ENCODE results near the gene RBM5.

The RBM5 gene

DNA sequence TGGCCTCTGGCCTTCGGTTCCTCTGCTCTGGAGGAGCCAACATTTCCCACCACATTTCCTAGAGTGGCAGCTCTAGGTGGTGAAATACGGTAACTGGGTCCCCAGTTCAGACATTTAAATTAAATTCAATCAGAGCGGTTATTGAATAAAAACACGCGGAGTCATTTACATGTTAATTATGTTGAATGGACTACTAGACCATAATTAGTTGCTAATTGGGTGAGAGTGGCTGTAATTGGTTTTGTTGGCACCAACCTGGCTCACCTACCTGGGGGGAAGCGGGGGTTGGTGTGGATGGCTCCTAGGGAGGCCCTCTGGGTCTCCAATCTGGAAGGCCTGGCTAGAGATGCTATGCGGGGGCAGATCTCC is 79.1 kb downstream of the RBM5 start:
- TF ChIP-seq, protein P1, sequence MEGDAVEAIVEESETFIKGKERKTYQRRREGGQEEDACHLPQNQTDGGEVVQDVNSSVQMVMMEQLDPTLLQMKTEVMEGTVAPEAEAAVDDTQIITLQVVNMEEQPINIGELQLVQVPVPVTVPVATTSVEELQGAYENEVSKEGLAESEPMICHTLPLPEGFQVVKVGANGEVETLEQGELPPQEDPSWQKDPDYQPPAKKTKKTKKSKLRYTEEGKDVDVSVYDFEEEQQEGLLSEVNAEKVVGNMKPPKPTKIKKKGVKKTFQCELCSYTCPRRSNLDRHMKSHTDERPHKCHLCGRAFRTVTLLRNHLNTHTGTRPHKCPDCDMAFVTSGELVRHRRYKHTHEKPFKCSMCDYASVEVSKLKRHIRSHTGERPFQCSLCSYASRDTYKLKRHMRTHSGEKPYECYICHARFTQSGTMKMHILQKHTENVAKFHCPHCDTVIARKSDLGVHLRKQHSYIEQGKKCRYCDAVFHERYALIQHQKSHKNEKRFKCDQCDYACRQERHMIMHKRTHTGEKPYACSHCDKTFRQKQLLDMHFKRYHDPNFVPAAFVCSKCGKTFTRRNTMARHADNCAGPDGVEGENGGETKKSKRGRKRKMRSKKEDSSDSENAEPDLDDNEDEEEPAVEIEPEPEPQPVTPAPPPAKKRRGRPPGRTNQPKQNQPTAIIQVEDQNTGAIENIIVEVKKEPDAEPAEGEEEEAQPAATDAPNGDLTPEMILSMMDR (IDR thresholded peaks at IDR 0.05), result no peak
- H3K27ac ChIP-seq, result no peak overlapping the region

DNA sequence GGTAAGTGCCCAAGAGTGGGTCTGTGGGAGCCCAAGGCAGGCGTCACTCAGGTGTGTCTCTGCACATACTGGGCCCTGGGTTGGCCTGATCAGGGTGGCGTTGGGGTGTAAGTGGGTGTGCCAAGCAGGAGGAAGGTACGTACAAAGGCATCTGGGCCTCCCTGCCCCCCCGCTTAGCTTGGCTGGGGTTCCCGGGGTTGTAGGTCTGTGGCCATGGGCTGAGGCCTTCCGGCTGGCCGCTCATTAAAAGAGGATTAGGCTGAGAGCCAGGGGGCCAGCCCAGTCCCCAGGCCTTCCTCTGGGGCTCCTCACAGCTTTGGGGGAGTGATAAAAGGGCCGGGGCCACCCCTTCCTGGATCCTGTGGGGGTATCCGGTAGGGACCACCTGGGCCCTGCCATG is 79.7 kb downstream of the RBM5 start:
- H3K27ac ChIP-seq, result no peak overlapping the region
- no peak for TF ChIP-seq ZFX (IDR thresholded peaks at IDR 0.05; ENCODE audit: borderline replicate concordance)
- TF ChIP-seq, protein P1 (IDR thresholded peaks at IDR 0.05), result no peak

Measured in 22Rv1 (cell line).